Measurements from ENCODE around the gene SLC6A12. TPM values are rescaled to one million over a fixed set of nuclear protein-coding genes. Genes with fewer than 3 reads are reported as not detected.

The SLC6A12 gene
- total RNA-seq, 1 experiment from 2014 or later = 0.17 TPM

- Histone ChIP-seq H3K14ac (ENCODE audit: insufficient read depth, low read length) (no peak overlapping the region), H4K91ac (ENCODE audit: insufficient read length, low read depth, low read length) (no peak overlapping the region), H3K79me2 (ENCODE audit: insufficient read depth, low read length) (no peaks in the 10 kb centered on the region), H2BK20ac (ENCODE audit: low read depth, low read length, poor library complexity, severe bottlenecking) (no peak overlapping the region), H4K5ac (ENCODE audit: insufficient read length, low read depth, low read length) (no peak overlapping the region), H3K4me1 (ENCODE audit: insufficient read depth, low read length) (peaks cover 6% of the 10 kb centered on the region; the same call in 1 of the 2 replicates), H3K27me3 (ENCODE audit: insufficient read depth, low read length) (no peaks in the 10 kb centered on the region), H4K20me1 (ENCODE audit: control insufficient read depth, insufficient read depth, insufficient read length) (no peaks in the 10 kb centered on the region), H2BK5ac (ENCODE audit: insufficient read length, low read length) (no peak overlapping the region), H3K18ac (ENCODE audit: insufficient read length, low read depth, low read length) (no peak overlapping the region), H4K8ac (replicated peaks; ENCODE audit: insufficient read length, low read depth, low read length) (no peak overlapping the region), H2AFZ (ENCODE audit: low read length) (no peak overlapping the region), H3K23me2 (ENCODE audit: insufficient read length, low read depth, low read length, poor library complexity, severe bottlenecking) (no peaks in the 10 kb centered on the region), H3K56ac (ENCODE audit: insufficient read length, low read depth, low read length) (no peak overlapping the region), H3K79me1 (ENCODE audit: insufficient read depth, low read depth, low read length, poor library complexity, severe bottlenecking) (no peaks in the 10 kb centered on the region), H3K4me2 (ENCODE audit: insufficient read depth, insufficient read length, low read length) (no peak overlapping the region), H3K9me3 (ENCODE audit: control insufficient read depth, low read depth, low read length) (no peaks in the 10 kb centered on the region), H3T11ph (ENCODE audit: low read length) (no peak overlapping the region), H2BK15ac (ENCODE audit: low read depth, low read length) (no peak overlapping the region), H3K9ac (ENCODE audit: extremely low read depth, insufficient read length, low read length) (no peak overlapping the region), H3K27ac (ENCODE audit: insufficient read length, low read depth, low read length) (no peak overlapping the region), H2BK120ac (ENCODE audit: low read depth, low read length, poor library complexity, severe bottlenecking) (no peak overlapping the region), H3K4ac (ENCODE audit: low read depth, low read length) (no peak overlapping the region), H2AK5ac (ENCODE audit: insufficient read length, low read length) (no peak overlapping the region), H2BK12ac (ENCODE audit: insufficient read length, low read depth, low read length) (no peak overlapping the region), H3K23ac (ENCODE audit: insufficient read length, low read depth, low read length) (no peak overlapping the region)
- Mint-ChIP-seq H3K4me3 (no peak overlapping the region), H3K9me3 (no peaks in the 10 kb centered on the region), H3K27me3 (ENCODE audit: low read depth) (peaks cover 28% of the 10 kb centered on the region), H3K4me1 (peaks cover 47 to 62% of the 10 kb centered on the region in 2 experiments), H3K27ac (no peak overlapping the region), H3K36me3 (ENCODE audit: insufficient read depth in 1 of 3, low read depth in 3 of 3) (peaks cover 0 to 2% (median 0%) of the 10 kb centered on the region in 3 experiments; a peak in 2 of 7 replicates)
- no peak for DNase-seq
- no peak for TF ChIP-seq CTCF (conservative IDR thresholded peaks at IDR 0.05)
- WGBS (ENCODE audit: extremely low coverage, insufficient read length, low lambda C conversion rate) = no CpG with 5 or more reads among the region's 15 CpGs
Measured at GRCh38 chr12:165862-166368, 48.0 kb downstream of the SLC6A12 start.
